ENCODE measurements around the gene SAXO1. TPM values are rescaled to one million over a fixed set of nuclear protein-coding genes. Genes with fewer than 3 reads are reported as not detected.

SAXO1 gene
- total RNA-seq, 1 experiment from 2014 or later: not detected

GRCh38 chr9:19000133-19000532 lies 32.9 kb downstream of the SAXO1 start:
- no peak for TF ChIP-seq JUND (IDR thresholded peaks at IDR 0.05)
- no peak for TF ChIP-seq REST (IDR thresholded peaks at IDR 0.05; ENCODE audit: low read depth)
- TF ChIP-seq POLR2A (IDR thresholded peaks at IDR 0.05; ENCODE audit: borderline replicate concordance, extremely low read depth, insufficient read depth, insufficient read length): no peak
- TF ChIP-seq ZNF274 (IDR thresholded peaks at IDR 0.05; ENCODE audit: low read depth, low read length): no peak
- no peak for TF ChIP-seq EGR1 (IDR thresholded peaks at IDR 0.05; ENCODE audit: low read depth)
- TF ChIP-seq CBX3 (IDR thresholded peaks at IDR 0.05; ENCODE audit: low read depth): no peak
- TF ChIP-seq ZBTB33 (IDR thresholded peaks at IDR 0.05; ENCODE audit: extremely low read depth, insufficient replicate concordance, low read length): no peak
- TF ChIP-seq SIN3A (IDR thresholded peaks at IDR 0.05; ENCODE audit: low read depth): no peak
- TF ChIP-seq EZH2 (IDR thresholded peaks at IDR 0.05): no peak
- H3K9ac ChIP-seq (ENCODE audit: low read length): no peak overlapping the region
- ATAC-seq: no peak
- 0 out of 2 replicates have a peak, but pooled peaks cover 3% of the 10 kb centered on the region for H3K27me3 ChIP-seq (ENCODE audit: insufficient read depth, low read length)
- H3K4me1 ChIP-seq (ENCODE audit: control insufficient read depth in 1 of 2, insufficient read depth in 2 of 2, low read length in 2 of 2): no peaks in the 10 kb centered on the region
- no peak overlapping the region for H3K27ac ChIP-seq (ENCODE audit: low read depth, low read length)
- no peak overlapping the region for H2AFZ ChIP-seq (ENCODE audit: low read depth, low read length, poor library complexity, severe bottlenecking)
- intact Hi-C loops (cut with micrococcal nuclease): no loop called here
- H3K4me3 ChIP-seq (replicated peaks in 1 of 2; ENCODE audit: low read depth in 1 of 2, low read length in 2 of 2): no peak overlapping the region
- RAD21 ChIA-PET (ENCODE audit: low non-redundant PET in 1 of 2, low total read pairs in 2 of 2, uncharacterized antibody in 2 of 2, unreplicated experiment in 2 of 2): no interaction called here
- H3K79me2 ChIP-seq (ENCODE audit: insufficient read depth, low read length): no peaks in the 10 kb centered on the region
- CTCF ChIA-PET: no interaction called here
- no TSS peak for BruUV-seq (replicated peaks)
- no peaks in the 10 kb centered on the region for H3K9me2 ChIP-seq (ENCODE audit: insufficient read depth)
- no peak overlapping the region for H3K4me2 ChIP-seq (ENCODE audit: low read length)
- H4K20me1 ChIP-seq (ENCODE audit: insufficient read depth): no peaks in the 10 kb centered on the region
- H3K36me3 ChIP-seq (ENCODE audit: control insufficient read depth in 1 of 2, insufficient read depth in 2 of 2, low read length in 2 of 2): no peaks in the 10 kb centered on the region
- no peak for DNase-seq (ENCODE audit: low read depth, low spot score)
- H3K9me3 ChIP-seq (ENCODE audit: control insufficient read depth in 1 of 2, insufficient read depth in 1 of 2, low read depth in 1 of 2, low read length in 2 of 2): no peaks in the 10 kb centered on the region
- POLR2A ChIA-PET: no interaction called here

Data from HCT116 (cell line).